GM18508 (cell line): Measurements from ENCODE around the gene ARL3.
"Not testable (repeated sequence)": the region's sequence is repeated elsewhere in the genome, so short reads cannot be mapped to it uniquely, and the experiment has no call there.

Experiments
- ATAC-seq: cut with Tn5 transposase; IDR thresholded peaks from one replicate; pipeline ENCODE4 v1.9.1; 2021; ENCODE audit warnings: moderate number of reproducible peaks; ENCODE audit not compliant: insufficient read depth, unreplicated experiment

Gene ARL3

DNA sequence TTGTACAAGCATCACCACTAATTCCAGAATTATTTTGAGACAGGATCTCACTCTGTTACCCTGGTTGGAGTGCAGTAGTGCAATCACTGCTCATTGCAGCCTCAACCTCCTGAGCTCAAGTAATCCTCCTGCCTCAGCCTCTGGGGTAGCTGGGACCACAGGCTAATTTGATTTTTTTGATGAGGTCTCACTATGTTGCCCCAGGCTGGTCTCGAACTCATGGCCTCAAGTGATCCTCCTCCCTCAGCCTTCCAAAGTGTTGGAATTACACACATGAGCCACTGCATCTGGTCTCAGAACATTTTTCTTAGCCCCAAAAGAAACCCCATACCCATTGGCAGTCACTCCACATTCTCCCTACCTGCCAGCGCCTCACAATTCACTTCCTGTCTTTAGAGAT, 26.0 kb upstream of the ARL3 start:
- ATAC-seq, result no peak

DNA sequence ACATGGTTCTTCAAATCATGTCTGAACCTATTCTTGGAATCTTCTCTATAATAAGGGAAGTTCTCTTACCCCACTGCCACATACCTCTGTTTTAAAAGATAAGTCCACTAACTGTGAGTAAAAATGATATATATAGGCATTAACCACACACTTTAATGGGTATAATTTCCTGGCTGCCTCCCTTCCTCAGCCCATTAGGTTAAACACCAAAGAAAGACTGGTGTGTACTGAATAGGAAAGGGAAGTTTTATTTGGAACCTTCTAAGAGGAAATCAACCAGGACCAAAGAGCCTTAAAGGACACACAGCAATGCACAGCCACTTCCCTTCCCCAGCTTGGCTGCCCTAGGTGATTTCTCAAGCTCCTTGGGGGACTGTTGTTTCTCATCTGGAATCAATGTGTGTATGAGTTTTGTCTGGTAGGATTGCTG, 24.5 kb upstream of the ARL3 start:
- ATAC-seq, result no peak

DNA sequence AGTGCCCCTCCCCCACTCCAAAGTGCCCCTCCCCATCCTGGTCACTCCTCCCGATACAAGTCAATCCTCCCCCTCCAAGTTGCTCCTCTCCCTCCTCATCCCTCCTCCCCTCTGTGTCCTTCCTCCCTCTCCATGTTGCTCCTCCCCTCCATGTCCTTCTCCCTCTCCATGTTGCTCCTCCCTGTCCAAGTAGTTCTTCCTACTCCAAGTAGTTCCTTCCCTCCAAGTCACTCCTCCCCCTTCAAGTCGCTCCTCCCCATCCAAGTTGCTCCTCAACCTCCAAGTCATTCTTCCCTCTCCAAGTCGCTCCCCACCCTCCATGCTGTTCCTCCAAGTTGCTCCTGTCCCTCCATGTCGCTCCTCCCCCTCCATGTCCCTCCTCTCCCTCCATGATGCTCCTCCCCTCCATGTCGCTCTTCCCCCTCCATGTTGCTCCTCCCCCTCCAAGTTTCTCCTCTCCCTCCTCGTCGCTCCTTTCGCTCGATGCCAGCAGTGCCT, 20.9 kb upstream of the ARL3 start:
- ATAC-seq, result no peak

DNA sequence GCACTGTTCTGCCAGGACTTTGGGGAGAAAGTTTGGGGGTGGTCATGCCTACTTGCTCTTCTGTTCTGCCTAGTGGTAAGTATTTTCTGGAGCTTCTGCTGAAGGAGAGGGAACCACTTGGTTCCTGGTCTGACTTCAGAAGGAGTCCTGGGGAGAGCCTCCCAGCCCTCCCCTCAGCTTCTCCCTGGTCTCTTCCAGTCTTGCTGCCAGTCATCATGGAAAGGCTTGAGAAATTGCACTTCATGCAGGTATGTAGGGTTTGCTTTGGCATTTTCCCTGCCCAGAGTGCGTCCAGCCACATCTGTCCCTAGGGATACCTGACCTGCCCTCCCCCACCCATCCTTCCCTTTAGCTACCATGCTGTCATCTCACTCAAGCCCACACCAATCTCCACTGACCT, 18.5 kb upstream of the ARL3 start:
- ATAC-seq, result no peak

DNA sequence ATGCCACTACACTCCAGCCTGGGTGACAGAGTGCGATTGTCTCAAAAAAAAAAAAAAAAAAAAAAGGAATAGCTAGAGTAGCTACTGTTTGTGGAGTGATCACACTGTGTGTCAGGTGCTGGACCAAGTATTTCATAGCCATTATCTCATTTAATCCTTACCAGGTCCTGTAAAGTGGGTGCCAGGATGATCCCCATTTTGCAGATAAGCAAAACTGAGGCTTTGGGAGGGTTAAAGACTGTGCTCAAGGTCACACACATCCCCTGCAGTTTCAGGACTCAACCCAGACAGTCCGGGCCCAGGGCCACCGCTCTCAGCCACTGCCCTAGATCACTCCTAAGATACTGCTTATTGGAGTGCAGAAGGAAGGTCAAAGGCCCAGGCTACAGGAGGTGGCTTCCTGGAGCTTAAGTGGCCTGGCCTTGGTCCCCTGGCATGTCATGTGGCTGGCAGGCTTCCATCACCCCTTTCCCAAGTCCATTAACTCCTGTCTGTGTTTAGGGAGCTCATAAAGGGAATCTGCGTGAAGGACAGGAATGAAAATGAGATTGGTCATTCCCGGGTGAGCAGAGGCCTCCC, 17.1 kb upstream of the ARL3 start:
- no peak for ATAC-seq

DNA sequence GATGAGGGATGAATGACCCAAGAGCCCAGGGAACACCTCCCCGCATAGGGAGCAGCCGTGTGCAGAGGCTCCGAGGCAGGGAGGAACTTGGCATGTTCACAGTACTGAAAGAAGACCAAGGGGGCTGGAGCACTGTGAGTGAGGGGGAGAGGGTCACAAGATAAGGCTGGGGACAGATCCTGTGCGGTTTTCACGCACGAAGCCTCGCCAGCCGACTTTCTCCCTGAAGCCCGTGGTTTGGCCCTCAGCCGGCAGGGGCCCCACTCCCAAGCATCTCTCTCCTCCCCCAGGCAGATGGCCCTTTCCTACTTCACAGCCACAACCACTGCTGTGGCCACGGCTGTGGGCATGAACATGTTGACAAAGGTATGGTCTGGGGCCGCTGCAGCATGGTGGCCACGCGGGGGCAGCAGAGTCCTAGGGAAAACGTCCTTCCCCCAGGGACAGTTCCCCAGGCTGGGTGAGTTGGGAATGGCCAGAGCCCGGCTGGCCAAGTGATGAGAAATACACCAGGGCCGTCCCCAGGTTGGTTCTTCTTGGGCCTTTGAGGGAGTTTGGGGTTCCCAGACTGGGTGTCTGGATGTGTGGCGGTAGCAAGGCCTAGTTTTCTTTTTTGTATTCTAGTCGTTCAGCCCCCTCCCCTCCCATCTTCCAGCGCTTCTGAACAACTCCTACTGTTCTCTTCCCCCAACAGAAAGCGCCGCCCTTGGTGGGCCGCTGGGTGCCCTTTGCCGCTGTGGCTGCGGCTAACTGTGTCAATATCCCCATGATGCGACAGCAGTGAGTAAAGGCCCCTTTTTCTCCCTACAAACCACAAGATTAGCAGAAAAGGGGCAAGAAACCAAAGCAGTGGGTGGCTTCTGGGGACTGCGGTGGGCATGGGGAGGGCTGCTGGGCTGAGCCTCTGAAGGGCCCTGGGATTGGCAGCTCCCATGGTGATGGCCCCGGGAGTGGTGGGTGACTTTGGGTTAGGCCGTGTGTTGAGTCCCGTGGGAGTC, 15.1 kb upstream of the ARL3 start:
- ATAC-seq, result no peak

DNA sequence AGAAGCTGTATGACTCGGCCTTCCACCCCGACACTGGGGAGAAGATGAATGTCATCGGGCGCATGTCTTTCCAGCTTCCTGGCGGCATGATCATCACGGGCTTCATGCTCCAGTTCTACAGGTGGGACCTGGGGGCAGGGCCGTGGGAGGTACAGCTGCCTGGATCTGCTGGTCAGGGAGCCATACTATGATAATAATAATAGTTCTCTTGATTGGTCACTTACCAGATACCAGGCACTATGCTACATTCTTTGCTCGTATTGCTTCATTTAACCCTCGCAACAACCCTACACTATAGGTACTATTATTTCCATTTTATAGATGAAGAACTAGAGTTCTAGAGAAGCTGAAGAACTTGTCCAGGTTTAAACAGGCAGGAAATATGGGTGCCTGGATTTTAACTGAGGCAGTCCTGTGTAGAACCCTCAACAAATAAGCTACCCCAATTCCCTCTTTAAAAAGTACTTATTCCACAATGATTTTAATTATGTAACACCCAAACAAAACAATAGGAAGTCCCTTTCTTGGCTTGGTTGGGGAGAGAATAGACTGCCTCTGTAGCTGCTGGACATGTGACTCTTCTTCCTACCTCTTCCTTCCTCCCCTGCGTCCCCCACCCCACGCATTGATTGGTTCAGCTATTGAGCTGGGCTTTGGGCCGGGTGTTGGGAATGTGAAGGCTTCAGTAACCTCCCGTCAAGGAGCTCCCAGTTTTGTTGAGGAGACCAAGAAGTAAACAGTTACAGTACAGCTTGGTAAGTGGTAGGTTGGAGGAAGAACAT, 13.0 kb upstream of the ARL3 start:
- no peak for ATAC-seq

DNA sequence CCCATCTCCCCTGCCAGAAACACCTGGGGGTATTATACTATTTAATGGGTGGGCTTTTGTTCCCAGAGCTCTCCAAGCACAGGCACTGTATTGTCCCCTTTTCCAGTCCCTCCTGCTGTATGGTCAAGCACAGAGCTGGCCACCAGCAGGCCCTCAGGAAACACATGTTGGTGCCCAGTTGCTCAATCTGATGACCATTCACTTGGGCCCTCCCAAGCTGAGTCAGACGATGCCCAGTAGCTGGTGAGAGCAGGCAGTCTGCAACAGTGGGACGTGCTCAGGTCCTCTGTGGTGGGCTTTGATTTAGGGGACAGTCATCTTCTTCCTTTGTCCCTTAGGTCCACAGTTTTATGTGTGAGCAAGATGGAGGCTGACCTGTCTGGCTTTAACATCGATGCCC, 12.1 kb upstream of the ARL3 start:
- ATAC-seq, result no peak

DNA sequence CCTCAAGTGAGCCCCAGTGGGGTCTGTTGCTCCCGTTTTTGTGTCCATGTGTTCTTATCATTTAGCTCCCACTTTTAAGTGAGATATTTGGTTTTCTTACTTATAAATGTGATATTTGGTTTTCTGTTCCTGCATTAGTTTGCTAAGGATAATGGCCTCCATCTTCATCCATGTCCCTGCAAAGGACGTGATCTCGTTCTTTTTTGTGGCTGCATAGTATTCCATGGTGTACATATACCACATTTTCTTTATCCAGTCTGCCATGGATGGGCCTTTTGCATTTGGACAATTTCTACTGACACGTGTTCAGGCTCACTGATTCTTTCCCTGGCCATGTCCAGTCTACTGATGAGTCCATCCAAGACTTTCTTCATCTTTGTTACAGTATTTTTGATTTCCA, 9.8 kb upstream of the ARL3 start:
- no peak for ATAC-seq

DNA sequence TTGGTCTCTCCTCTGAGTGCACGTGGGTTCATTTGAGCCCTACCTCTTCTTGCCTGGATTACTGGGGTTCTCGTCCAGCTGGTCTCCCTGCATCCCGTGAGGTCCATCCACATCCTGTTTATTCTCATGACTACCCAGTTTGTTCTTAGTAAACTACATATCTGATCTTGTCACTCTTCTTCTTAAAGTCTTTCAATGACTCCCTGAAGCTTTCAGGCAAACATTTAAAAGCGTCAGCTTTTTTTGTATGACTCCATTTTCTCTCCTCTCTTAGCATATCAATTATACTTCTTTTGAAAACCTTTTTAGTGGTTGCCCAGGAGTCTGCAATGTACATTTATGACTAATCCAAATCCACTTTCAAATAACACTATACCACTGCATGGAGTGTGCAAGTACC, 7.8 kb upstream of the ARL3 start:
- no peak for ATAC-seq

DNA sequence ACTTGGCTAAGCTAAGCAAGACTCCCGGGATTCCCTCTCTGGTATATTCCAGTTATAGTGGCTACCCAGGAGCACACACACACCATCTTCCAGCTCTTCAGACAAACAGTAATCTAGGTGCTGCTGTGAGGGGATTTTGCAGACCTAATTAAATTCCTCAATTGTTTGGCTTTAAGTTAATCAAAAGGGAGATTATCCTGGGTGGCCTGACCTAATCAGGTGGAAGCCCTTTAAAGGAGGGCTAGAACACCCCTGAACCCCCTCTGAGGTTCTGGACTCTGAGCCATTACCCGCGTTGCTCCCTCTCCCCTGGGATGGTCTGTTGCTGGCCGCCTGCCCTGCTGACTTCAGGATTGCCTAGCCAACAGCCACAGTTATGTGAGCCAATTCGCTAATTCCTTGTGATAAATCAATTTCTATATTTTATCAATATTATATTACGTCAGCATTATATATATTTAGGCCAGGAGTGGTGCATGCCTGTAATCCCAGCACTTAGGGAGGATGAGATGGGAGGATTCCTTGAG, 6.6 kb upstream of the ARL3 start:
- no peak for ATAC-seq

DNA sequence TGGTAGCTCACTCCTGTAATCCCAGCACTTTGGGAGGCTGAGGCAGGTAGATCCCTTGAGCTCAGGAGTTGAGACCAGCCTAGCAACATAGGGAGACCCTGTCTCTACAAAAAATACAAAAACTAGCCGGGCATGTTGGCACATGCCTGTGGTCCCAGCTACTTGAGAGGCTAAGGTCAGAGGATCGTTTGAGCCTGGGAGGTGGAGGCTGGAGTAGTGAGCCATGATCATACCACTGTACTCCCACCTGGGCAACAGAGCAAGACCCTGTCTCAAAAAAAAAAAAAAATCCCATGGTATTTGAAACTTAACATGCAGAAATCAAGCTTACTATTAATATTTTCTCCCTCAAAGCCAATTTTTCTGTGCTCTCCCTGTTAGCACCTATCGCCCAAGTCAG, 6.1 kb upstream of the ARL3 start:
- no peak for ATAC-seq

DNA sequence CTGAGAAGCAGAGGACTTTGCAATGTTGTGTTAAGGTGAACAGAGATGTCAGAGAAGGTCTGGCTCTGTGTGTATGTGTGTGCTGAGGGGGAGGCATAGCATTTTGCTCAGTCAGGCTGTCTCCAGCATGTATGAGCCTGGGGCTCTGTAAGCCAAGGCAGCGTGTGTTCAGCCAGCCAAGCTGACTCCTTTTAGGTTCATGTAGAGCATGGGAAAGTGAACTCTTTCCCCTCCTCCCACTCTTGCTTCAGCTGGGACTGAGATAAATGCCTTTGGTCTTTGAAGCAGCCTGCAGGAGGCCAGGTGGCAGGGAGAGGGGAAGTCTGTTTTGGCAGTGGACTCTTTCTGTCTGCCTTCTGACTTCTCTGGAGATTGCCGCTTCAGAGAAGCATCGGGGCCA, 4.0 kb upstream of the ARL3 start:
- no peak for ATAC-seq

DNA sequence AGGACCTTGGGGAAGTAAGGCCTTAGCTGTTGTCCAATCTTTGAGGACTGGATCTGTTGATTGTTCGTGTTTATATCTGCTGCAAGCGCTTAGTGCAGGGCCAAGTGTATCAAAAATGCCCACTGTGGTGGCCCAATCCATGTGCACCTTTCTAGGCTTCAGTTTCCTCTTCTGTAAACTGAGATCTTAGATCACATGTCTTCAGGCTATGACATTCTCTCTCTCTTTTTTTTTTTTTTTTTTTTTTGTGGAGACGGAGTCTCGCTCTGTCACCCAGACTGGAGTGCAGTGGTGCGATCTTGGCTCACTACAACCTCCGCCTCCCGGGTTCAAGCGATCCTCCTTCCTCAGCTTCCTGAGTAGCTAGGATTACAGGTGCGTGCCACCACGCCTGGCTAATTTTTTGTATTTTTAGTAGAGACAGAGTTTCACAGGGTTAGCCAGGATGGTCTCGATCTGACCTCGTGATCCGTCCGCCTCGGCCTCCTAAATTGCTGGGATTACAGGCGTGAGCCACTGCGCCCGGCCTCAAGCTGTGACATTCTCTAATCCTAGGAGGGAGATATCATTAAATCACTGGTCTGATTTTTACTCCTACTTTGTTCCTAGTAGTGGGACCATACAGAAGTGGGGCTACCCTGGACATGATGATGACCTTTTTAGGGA, 2.8 kb upstream of the ARL3 start:
- not testable (repeated sequence) for ATAC-seq

DNA sequence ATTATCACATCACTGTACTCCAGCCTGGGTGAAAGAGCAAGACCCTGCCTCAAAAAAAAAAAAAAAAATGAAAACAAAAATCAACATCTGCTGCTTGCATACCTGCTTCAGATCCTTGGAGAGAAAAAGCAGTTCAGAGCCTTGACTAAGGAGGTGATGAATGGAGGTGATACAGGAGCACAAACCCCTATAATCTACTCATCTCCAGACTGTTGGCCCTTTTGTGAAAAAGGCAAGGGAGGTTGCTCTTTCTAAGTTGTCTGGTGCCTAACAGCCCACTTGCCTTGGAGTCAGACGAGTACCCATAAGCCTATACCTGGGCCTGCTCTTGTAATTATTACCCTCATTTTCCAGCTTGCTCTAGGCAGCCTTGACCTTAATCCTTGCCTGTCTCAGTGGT, 1.7 kb upstream of the ARL3 start:
- ATAC-seq, result no peak

DNA sequence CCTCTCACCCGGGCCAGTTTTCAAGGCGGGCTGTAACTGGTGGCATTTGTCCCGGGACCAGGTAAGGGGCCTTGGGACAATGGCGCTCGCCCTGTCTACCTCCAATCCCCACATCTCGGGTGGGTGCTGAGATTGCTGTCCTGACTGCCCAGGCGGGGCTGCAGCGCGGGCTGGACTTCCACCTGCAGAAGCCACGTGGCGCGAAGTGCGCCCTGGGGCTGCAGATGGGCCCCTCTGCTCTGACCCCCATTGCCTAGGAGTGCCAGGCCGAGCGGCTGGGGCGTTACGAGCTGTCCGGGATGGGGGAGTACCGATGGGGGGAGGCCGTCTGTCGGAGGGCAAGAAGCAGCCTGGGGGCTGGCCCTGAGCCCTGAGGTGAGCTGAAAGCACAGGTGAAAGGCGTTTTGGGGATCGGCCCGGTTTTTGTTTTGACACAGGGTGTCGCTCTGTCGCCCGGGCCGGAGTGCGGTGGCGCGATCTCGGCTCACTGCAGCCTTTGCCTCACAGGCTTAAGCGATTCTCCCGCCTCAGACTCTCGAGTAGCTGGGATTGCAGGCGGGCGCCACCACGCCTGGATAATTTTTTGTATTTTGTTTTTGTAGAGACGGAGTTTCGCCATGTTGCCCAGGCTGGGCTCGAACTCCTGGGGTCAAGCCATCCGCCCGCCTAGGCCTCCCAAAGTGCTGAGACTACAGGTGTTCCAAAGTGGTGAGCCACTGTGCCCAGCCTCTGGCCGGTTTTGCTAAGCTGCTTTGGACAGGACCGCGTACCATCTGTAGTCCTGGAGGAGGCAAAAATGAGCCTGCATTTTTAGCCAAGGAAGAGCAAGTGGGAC, 641 bp upstream of the ARL3 start, which contains the start of gene SFXN2:
TSS of gene SFXN2 (plus strand) at position 16 of the 835 bp plus-strand sequence. CDS start 12,001 bp downstream, outside the sequence.
- no peak for ATAC-seq

DNA sequence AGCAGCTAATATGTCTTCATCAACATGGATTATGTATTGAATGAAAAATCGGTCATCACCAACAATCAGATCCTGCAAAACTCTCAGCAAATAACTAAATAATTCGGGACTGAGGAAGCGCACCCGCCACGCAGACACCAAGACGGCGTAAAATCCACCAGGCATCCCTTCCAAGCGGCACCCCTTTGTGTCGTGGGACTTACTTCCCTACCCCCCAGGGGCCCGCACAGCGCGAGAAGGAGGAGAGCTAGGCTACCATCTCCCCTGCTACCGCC, 721 bp downstream of the ARL3 start:
- peak; percentile 32 for ATAC-seq

DNA sequence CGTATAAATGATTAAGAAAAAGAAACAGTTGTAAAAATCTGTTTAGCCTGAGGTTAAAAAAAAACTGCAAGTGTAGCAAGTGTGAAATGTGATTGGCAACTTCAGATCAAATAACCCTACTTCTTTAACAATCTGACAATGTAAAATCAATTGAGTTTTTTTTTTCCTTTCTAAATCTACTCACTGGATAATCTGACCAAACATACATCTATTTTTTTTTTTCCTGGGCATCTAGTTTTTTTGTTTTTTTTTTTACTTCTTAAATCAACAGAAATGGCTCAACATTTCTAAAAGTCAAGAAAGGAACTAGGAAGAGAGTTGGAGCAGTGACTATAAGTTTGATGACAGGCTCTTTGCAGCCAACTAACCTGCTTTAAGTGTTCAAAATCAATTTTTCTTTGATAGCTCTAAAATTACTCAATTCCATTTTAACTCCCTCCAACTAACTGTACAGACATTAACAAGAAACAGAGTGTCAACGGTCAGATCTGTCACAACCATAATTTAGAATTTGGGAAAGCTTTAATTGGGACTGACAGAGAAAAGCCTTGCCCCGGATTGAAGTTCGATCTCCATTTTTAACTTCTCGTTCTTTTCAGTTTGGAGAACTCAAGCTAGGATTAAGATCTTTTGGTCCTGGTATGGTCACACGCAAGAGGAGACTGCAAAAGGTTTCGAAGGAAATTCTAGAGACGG, 1.2 kb downstream of the ARL3 start:
- no peak for ATAC-seq

DNA sequence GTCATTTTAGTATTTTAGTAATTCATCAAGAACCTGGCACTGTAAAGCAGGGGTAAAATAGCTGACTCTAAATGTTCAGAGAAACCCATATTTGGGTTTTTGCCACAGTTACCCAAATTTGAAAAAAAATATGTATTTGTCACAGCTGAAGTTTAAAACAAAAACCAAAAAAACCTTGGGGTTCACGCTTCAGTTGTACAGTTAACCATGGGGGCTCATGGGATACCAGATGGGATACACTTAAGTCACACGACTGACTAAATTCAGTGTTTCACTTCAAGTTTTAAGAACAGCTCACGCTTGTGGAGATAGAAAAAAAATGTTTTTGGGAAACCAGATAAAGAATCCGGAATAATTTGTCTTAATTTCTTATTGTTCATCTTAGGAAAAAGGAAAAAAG, 2.1 kb downstream of the ARL3 start:
- no peak for ATAC-seq
